Measurements from ENCODE around the gene ZNF785. TPM values are rescaled to one million over a fixed set of nuclear protein-coding genes. Genes with fewer than 3 reads are reported as not detected.
"Not testable (repeated sequence)": the region's sequence is repeated elsewhere in the genome, so short reads cannot be mapped to it uniquely, and the experiment has no call there.

The ZNF785 gene
- total RNA-seq, 1 experiment from 2014 or later: 2.8 TPM

DNA sequence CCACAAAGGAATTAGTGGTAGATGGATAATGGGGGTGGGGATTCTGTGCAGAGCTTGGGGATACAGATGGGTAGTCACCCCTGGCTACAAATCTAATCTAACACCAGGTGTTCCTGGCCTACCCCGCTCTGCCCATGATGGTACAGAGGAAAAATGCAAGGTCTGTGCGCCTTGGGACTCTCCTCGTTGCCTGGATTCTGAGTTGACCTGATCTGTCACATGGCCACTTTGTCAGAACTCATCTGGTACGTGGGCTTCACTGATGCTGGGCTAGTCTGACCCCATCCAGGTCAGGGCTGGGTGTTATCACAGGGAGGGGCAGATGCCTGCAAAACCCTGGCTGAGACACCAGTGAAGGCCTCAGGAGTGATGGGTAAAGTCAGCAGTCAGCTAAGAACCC is 32.5 kb downstream of the ZNF785 start:
- no peak for DNase-seq (ENCODE audit: low read depth)
- in situ Hi-C loops (cut with HindIII; ENCODE audit: low pct_unique_long_range_greater_than_20kb, low sequenced_read_pairs): no loop called here

DNA sequence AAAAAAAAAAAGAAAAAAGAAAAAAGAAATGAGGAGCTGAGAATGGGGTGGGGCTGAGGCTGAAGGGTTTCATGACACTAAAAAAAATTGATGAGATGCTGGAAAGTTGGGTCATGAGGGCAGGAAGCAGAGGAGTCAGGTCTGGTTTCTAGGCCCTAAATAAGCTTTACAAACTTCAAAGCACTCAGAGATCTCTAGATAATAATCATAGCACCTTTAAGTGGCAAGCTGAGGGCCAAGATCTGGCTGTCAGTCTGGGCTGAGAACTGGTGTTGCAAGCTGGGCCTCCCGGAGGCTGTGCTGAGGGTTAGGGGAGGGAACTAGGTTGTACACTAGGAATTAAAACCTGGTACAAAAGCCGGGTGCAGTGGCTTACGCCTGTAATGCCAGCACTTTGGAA is 33.7 kb downstream of the ZNF785 start:
- in situ Hi-C loops (cut with HindIII; ENCODE audit: low pct_unique_long_range_greater_than_20kb, low sequenced_read_pairs): no loop called here
- DNase-seq (ENCODE audit: low read depth): no peak

- no peak for DNase-seq (ENCODE audit: low read depth)
- in situ Hi-C loops (cut with HindIII; ENCODE audit: low pct_unique_long_range_greater_than_20kb, low sequenced_read_pairs): no loop called here
These were observed 36.9 kb downstream of the ZNF785 start for GRCh38 chr16:30548416-30549253.

DNA sequence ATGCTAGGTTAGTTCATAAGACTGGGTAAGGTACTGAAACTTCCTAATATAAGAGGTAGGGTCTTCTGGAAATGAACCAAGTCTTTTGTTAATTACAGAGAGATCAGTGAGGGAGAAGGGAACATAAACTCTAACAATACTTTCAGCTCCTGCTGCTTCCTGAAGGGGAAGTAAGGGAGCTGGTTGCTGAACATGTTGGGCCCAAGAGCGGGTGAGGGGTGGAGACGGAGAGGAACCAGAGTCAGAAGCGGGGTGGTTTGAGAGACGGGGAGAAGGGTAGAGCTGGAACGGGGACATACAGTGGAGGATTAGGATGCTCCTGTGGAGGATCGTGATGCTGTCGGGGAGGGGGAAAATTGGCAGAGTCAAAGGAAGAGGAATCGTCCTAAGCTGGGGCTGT is 39.4 kb downstream of the ZNF785 start:
- DNase-seq (ENCODE audit: low read depth): no peak
- in situ Hi-C loops (cut with HindIII; ENCODE audit: low pct_unique_long_range_greater_than_20kb, low sequenced_read_pairs): no loop called here

- in situ Hi-C loops (cut with HindIII; ENCODE audit: low pct_unique_long_range_greater_than_20kb, low sequenced_read_pairs): no loop called here
- no peak for DNase-seq (ENCODE audit: low read depth)
These were observed 42.4 kb downstream of the ZNF785 start for GRCh38 chr16:30543067-30543466.

GRCh38 chr16:30541502-30542329 is 43.8 kb downstream of the ZNF785 start:
- DNase-seq (ENCODE audit: low read depth): no peak
- in situ Hi-C loops (cut with HindIII; ENCODE audit: low pct_unique_long_range_greater_than_20kb, low sequenced_read_pairs): no loop called here

DNA sequence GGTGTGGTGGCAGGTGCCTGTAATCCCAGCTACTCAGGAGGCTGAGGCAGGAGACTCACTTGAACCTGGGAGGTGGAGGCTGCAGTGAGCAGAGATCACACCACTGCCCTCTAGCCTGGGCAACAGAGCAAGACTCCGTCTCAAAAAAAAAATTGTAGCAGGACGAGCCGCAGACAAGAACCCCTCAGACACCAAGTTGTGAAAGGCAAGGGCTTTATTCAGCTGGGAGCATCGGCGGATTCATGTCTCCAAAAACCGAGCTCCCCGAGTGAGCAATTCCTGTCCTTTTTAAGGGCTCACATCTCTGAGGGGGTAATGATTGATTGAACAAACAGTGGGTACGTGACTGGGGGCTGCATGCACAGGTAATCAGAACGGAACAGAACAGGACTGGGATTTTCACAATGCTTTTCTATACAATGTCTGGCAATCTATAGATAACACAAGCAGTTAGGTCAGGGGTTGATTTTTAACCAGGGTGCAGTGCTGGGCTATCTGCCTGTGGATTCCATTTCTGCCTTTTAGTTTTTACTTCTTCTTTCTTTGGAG is 44.5 kb downstream of the ZNF785 start:
- DNase-seq (ENCODE audit: low read depth); in situ Hi-C loops (cut with HindIII; ENCODE audit: low pct_unique_long_range_greater_than_20kb, low sequenced_read_pairs): not testable (repeated sequence)

GRCh38 chr16:30539986-30540526 is 45.4 kb downstream of the ZNF785 start:
- DNase-seq (ENCODE audit: low read depth); in situ Hi-C loops (cut with HindIII; ENCODE audit: low pct_unique_long_range_greater_than_20kb, low sequenced_read_pairs): not testable (repeated sequence)

- in situ Hi-C loops (cut with HindIII; ENCODE audit: low pct_unique_long_range_greater_than_20kb, low sequenced_read_pairs): no loop called here
- DNase-seq (ENCODE audit: low read depth): no peak
These were observed 46.2 kb downstream of the ZNF785 start for GRCh38 chr16:30539000-30539964.

DNA sequence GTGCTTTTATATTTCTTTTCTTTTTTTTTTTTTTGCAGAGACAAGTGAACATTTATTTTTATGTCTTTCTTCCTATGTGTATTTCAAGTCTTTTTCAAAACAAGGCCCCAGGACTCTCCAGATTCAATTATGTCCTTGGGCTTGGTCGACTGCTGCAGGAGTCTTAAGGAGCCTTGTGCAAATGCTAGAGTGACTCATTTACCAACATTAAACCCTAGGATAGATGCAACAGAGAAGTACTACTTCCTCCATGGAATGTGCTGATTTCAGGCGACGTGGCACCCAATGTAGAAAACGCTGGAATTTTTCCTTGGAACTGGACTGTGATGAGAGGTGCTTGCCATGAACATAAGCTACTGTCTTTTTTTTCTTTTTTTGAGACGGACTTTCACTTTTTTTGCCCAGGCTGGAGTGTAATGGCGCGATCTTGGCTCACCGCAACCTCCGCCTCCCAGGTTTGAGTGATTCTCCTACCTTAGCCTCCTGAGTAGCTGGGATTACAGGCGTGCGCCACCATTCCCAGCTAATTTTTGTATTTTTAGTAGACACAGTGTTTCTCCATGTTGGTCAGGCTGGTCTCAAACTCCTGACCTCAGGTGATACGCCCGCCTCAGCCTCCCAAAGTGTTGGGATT is 49.0 kb downstream of the ZNF785 start:
- in situ Hi-C loops (cut with HindIII; ENCODE audit: low pct_unique_long_range_greater_than_20kb, low sequenced_read_pairs); DNase-seq (ENCODE audit: low read depth): not testable (repeated sequence)

DNA sequence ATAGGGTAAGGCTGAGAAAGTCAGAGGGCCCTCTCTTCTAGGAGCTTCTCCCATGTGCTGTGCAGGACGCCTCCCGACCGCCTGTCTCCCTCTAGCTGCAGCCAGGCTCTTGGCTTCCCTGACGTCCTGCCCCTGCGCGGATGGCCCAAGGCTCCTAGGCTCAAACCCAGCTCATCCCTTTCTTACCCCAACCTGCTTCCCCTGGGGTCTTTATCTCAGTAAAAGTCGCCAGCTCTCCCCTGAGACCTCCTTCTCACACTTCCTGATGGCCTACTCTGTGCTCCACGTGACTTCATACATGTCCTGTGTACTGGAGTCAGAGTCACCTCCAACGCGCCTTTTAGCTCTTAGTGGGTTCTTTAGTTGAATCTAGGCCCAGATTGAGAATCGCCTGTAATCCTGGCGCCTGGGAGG is 49.7 kb downstream of the ZNF785 start:
- peak; percentile 45 for DNase-seq (ENCODE audit: low read depth)
- in situ Hi-C loops (cut with HindIII; ENCODE audit: low pct_unique_long_range_greater_than_20kb, low sequenced_read_pairs): no loop called here

- in situ Hi-C loops (cut with HindIII; ENCODE audit: low pct_unique_long_range_greater_than_20kb, low sequenced_read_pairs): no loop called here
- DNase-seq (ENCODE audit: low read depth): no peak
These were observed 50.3 kb downstream of the ZNF785 start for GRCh38 chr16:30535106-30535776.

GRCh38 chr16:30534368-30535105 is 51.0 kb downstream of the ZNF785 start, which contains the start of gene ZNF747:
Gene ZNF747 (minus strand): TSS chr16:30534858. CDS start chr16:30534679, 179 bp downstream.
- in situ Hi-C loops (cut with HindIII; ENCODE audit: low pct_unique_long_range_greater_than_20kb, low sequenced_read_pairs): no loop called here
- DNase-seq (ENCODE audit: low read depth): peak; percentile 84

- DNase-seq (ENCODE audit: low read depth): peak; percentile 33
- in situ Hi-C loops (cut with HindIII; ENCODE audit: low pct_unique_long_range_greater_than_20kb, low sequenced_read_pairs): no loop called here
These were observed 51.6 kb downstream of the ZNF785 start for GRCh38 chr16:30533748-30534367.

DNA sequence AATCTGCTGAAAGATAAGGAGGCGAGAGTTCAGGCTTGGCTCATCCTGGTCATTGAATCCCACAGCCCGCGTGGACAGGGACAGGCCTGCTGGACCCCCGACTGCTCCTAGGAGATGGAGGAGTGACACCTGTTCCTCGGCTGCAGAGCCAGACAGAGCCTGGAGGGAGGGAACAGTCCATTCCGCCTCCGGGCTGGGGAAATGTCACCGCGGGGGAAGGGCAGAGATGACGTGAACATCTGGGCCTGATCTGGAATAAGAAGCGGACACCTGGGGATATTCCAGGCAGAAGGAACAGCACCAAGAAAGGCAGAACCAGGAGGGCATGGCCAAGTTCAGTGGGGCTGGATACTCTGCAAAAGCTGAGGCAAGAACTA is 52.4 kb downstream of the ZNF785 start:
- DNase-seq (ENCODE audit: low read depth): no peak
- in situ Hi-C loops (cut with HindIII; ENCODE audit: low pct_unique_long_range_greater_than_20kb, low sequenced_read_pairs): no loop called here
